Uterus (tissue), 2 donors: Measurements from ENCODE around the gene LHFPL4.

Experiments
- CTCF ChIP-seq, 4 experiments: fragments of 200-600 bp in 2 of 4; fragments of 450-650 bp in 2 of 4; sonication (generic) in 2 of 4; IDR thresholded peaks; one replicate each; pipeline ENCODE4 v1.5.1; 2016 to 2019; ENCODE audit warnings: antibody characterized with exemption in 4 of 4, mild to moderate bottlenecking in 2 of 4, moderate library complexity in 1 of 4
- POLR2A ChIP-seq, 2 donors: fragments of 450-650 bp; IDR thresholded peaks; one replicate each; pipeline ENCODE4 v1.6.1; 2016; ENCODE audit warnings: antibody characterized with exemption in 2 of 2, mild to moderate bottlenecking in 1 of 2, moderate library complexity in 1 of 2

GRCh38 chr3:9550999-9551398 is 2.6 kb downstream of the LHFPL4 start:
- TF ChIP-seq CTCF (IDR thresholded peaks at IDR 0.05) (no peak), POLR2A (IDR thresholded peaks at IDR 0.05) (no peak)
